ENCODE measurements around the gene NRXN3. TPM values are rescaled to one million over a fixed set of nuclear protein-coding genes. Genes with fewer than 3 reads are reported as not detected.

Gene NRXN3
- total RNA-seq, 1 experiment from 2014 or later = not detected

GRCh38 chr14:78398216-78398615 lies 228.0 kb downstream of the NRXN3 start:
- Histone ChIP-seq H3K4me2 (ENCODE audit: low read length) (no peak overlapping the region), H3K9ac (ENCODE audit: low read length) (no peak overlapping the region), H3K27me3 (ENCODE audit: insufficient read depth, low read length) (peaks cover 3% of the 10 kb centered on the region; the same call in 1 of the 2 replicates), H3K9me2 (ENCODE audit: insufficient read depth) (no peaks in the 10 kb centered on the region), H3K36me3 (ENCODE audit: control insufficient read depth in 1 of 2, insufficient read depth in 2 of 2, low read length in 2 of 2) (no peaks in the 10 kb centered on the region), H4K20me1 (ENCODE audit: insufficient read depth) (no peaks in the 10 kb centered on the region), H3K9me3 (ENCODE audit: control insufficient read depth in 1 of 2, insufficient read depth in 1 of 2, low read depth in 1 of 2, low read length in 2 of 2) (no peaks in the 10 kb centered on the region), H2AFZ (ENCODE audit: low read depth, low read length, poor library complexity, severe bottlenecking) (no peak overlapping the region), H3K27ac (ENCODE audit: low read depth, low read length) (no peak overlapping the region), H3K4me1 (ENCODE audit: control insufficient read depth in 1 of 2, insufficient read depth in 2 of 2, low read length in 2 of 2) (no peaks in the 10 kb centered on the region), H3K79me2 (ENCODE audit: insufficient read depth, low read length) (no peaks in the 10 kb centered on the region), H3K4me3 (replicated peaks in 1 of 2; ENCODE audit: low read depth in 1 of 2, low read length in 2 of 2) (no peak overlapping the region)
- no TSS peak for BruUV-seq (replicated peaks)
- intact Hi-C loops (cut with micrococcal nuclease) = no loop called here
- no peak for DNase-seq (ENCODE audit: low read depth, low spot score)
- ChIA-PET CTCF (no interaction called here), RAD21 (ENCODE audit: low non-redundant PET in 1 of 2, low total read pairs in 2 of 2, uncharacterized antibody in 2 of 2, unreplicated experiment in 2 of 2) (no interaction called here), POLR2A (no interaction called here)
- no peak for ATAC-seq
- TF ChIP-seq ZFX (IDR thresholded peaks at IDR 0.05) = no peak
- no peak for TF ChIP-seq EGR1 (IDR thresholded peaks at IDR 0.05; ENCODE audit: low read depth)
- no peak for TF ChIP-seq REST (IDR thresholded peaks at IDR 0.05; ENCODE audit: low read depth)
- TF ChIP-seq SP1 (IDR thresholded peaks at IDR 0.05; ENCODE audit: low read depth) = no peak
- TF ChIP-seq ATF3 (IDR thresholded peaks at IDR 0.05) = no peak
- TF ChIP-seq, protein P1, sequence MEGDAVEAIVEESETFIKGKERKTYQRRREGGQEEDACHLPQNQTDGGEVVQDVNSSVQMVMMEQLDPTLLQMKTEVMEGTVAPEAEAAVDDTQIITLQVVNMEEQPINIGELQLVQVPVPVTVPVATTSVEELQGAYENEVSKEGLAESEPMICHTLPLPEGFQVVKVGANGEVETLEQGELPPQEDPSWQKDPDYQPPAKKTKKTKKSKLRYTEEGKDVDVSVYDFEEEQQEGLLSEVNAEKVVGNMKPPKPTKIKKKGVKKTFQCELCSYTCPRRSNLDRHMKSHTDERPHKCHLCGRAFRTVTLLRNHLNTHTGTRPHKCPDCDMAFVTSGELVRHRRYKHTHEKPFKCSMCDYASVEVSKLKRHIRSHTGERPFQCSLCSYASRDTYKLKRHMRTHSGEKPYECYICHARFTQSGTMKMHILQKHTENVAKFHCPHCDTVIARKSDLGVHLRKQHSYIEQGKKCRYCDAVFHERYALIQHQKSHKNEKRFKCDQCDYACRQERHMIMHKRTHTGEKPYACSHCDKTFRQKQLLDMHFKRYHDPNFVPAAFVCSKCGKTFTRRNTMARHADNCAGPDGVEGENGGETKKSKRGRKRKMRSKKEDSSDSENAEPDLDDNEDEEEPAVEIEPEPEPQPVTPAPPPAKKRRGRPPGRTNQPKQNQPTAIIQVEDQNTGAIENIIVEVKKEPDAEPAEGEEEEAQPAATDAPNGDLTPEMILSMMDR (IDR thresholded peaks at IDR 0.05 in 2 of 3, conservative IDR thresholded peaks at IDR 0.05 in 1 of 3; ENCODE audit: borderline replicate concordance in 1 of 3, insufficient read depth in 1 of 3, low read depth in 2 of 3, low read length in 2 of 3) = no peak
- TF ChIP-seq CBX3 (IDR thresholded peaks at IDR 0.05; ENCODE audit: low read depth) = no peak
- no peak for TF ChIP-seq ZBTB33 (IDR thresholded peaks at IDR 0.05; ENCODE audit: extremely low read depth, insufficient replicate concordance, low read length)
- no peak for TF ChIP-seq ZNF274 (IDR thresholded peaks at IDR 0.05; ENCODE audit: low read depth, low read length)
- TF ChIP-seq YY1 (IDR thresholded peaks at IDR 0.05; ENCODE audit: extremely low read depth, insufficient replicate concordance, low read depth, low read length) = no peak
- TF ChIP-seq RAD21 (IDR thresholded peaks at IDR 0.05; ENCODE audit: low read depth) = no peak
- TF ChIP-seq SRF (IDR thresholded peaks at IDR 0.05; ENCODE audit: low read depth) = no peak
- TF ChIP-seq JUND (IDR thresholded peaks at IDR 0.05) = no peak
- no peak for TF ChIP-seq EZH2phosphoT487 (IDR thresholded peaks at IDR 0.05; ENCODE audit: borderline replicate concordance)
- TF ChIP-seq MAX (IDR thresholded peaks at IDR 0.05) = no peak
- TF ChIP-seq POLR2A (IDR thresholded peaks at IDR 0.05; ENCODE audit: borderline replicate concordance, extremely low read depth, insufficient read depth, insufficient read length) = no peak

Measured in HCT116 (cell line).